Esophagus muscularis mucosa (tissue), 4 donors: ENCODE data around the gene VSX1. TPM values are rescaled to one million over a fixed set of nuclear protein-coding genes. Genes with fewer than 3 reads are reported as not detected.

Source experiments
- DNase-seq: peaks from one replicate; pipeline ENCODE4 v3.0.0-alpha.2; 2017; ENCODE audit errors: extremely low spot score
- H3K27ac ChIP-seq, 4 donors: fragments of 200-600 bp; sonication (generic); replicated peaks in 1 of 4; 1 replicate in 3 of 4; 2 replicates in 1 of 4; pipeline ENCODE4 v1.5.1; 2016 to 2019; ENCODE audit warnings: mild to moderate bottlenecking in 1 of 4
- H3K27me3 ChIP-seq, 4 donors: fragments of 200-600 bp; sonication (generic); one replicate each; pipeline versions ENCODE4 v1.5.1 to v1.6.0; 2016 to 2019
- H3K36me3 ChIP-seq, 4 donors: fragments of 200-600 bp; sonication (generic); one replicate each; pipeline ENCODE4 v1.5.1; 2016 to 2019
- H3K4me1 ChIP-seq, 4 donors: fragments of 200-600 bp; sonication (generic); one replicate each; pipeline ENCODE4 v1.5.1; 2016 to 2019
- H3K4me3 ChIP-seq, 4 donors: fragments of 200-600 bp; sonication (generic); 1 replicate in 2 of 4; 2 replicates in 2 of 4; pipeline ENCODE4 v1.5.1; 2016 to 2019; ENCODE audit warnings: mild to moderate bottlenecking in 4 of 4, moderate library complexity in 1 of 4
- H3K9me3 ChIP-seq, 4 donors: fragments of 200-600 bp; sonication (generic); 1 replicate in 3 of 4; 2 replicates in 1 of 4; pipeline ENCODE4 v1.5.1; 2016 to 2019
- EP300 ChIP-seq: sonication (generic); formaldehyde crosslinking; IDR thresholded peaks from one replicate; pipeline ENCODE4 v1.6.1; 2017; ENCODE audit warnings: antibody characterized with exemption
- POLR2A ChIP-seq: fragments of 450-650 bp; IDR thresholded peaks from one replicate; pipeline ENCODE4 v1.6.1; 2017; ENCODE audit warnings: antibody characterized with exemption, moderate library complexity, mild to moderate bottlenecking, low read depth
- POLR2AphosphoS5 ChIP-seq, 2 donors: sonication (generic); formaldehyde crosslinking; IDR thresholded peaks; one replicate each; pipeline ENCODE4 v1.6.1; 2017; ENCODE audit warnings: antibody characterized with exemption in 2 of 2
- WGBS: methylation state at CpG from one replicate; pipeline ENCODE4 v1.1.5; 2018; 5-methylcytosine and 5-hydroxymethylcytosine counted together
- intact Hi-C: fragments of 100-400 bp; cut with DNase I; formaldehyde crosslinking; loops from one replicate; pipeline ENCODE4 v1.15.1; 2023
- total RNA-seq, 4 donors: library from RNA; depleted of rRNA; stranded (reverse); fragments of >200 nt; gene quantifications; one replicate each; pipeline versions ENCODE4 v1.1.0 to v1.2.1, GENCODE V29; 2016
- TF ChIP-seq, protein P1 (sequence below), 3 experiments: fragments of 200-600 bp in 2 of 3; fragments of 450-650 bp in 1 of 3; sonication (generic) in 2 of 3; IDR thresholded peaks; one replicate each; pipeline ENCODE4 v1.5.1; 2017 to 2019; ENCODE audit warnings: antibody characterized with exemption in 3 of 3, mild to moderate bottlenecking in 2 of 3, moderate library complexity in 1 of 3

The VSX1 gene
- total RNA-seq, 4 donors from 2014 or later = 0.83 TPM; not detected in 3

DNA sequence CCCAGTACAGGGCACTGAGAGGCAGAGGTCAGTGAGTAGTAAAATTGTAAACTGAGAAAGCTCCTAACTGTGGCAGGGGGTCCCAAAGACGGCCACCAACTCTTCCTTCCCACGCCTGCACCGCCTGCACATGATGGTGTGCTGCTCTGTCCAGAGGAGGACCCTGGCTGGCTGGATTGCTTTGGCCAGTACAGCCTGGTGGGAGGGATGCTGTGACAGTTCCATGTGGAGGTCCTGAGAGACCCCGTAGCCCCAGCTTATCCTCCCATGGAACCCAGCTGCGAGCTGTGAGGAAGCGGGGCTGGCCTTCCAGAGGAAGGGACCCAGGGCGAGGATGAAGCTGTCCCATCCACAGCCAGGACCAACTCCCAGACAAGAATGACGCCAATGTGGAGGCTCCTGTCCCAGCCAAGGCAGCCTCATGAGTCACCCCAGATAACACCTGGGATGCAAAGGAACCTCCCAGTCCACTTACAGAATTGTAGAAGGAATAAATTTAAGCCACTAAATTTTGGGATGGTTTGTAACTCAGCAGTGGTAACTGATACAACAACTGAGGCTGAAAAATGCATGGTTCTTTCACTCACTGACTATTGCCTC is 22.0 kb downstream of the VSX1 start:
- Histone ChIP-seq H3K4me3 (no peak overlapping the region), H3K9me3 (peaks cover 0 to 3% (median 0%) of the 10 kb centered on the region in 4 donors), H3K36me3 (no peaks in the 10 kb centered on the region), H3K27ac (peak overlapping the region; percentile 96 to 98 (median 97)), H3K27me3 (no peaks in the 10 kb centered on the region), H3K4me1 (peaks cover 34 to 44% (median 35%) of the 10 kb centered on the region in 4 donors)
- 86% methylated on average over 7 of the region's 8 CpGs for WGBS
- no peak for DNase-seq
- intact Hi-C loops = loop anchor here (5.0 to 10.0 kb wide), 3 partner anchors 187 to 1435 kb away; partner anchors contain the start of gene PYGB
- TF ChIP-seq POLR2AphosphoS5 (IDR thresholded peaks at IDR 0.05) (no peak), POLR2A (no peak)
- TF ChIP-seq, protein P1, sequence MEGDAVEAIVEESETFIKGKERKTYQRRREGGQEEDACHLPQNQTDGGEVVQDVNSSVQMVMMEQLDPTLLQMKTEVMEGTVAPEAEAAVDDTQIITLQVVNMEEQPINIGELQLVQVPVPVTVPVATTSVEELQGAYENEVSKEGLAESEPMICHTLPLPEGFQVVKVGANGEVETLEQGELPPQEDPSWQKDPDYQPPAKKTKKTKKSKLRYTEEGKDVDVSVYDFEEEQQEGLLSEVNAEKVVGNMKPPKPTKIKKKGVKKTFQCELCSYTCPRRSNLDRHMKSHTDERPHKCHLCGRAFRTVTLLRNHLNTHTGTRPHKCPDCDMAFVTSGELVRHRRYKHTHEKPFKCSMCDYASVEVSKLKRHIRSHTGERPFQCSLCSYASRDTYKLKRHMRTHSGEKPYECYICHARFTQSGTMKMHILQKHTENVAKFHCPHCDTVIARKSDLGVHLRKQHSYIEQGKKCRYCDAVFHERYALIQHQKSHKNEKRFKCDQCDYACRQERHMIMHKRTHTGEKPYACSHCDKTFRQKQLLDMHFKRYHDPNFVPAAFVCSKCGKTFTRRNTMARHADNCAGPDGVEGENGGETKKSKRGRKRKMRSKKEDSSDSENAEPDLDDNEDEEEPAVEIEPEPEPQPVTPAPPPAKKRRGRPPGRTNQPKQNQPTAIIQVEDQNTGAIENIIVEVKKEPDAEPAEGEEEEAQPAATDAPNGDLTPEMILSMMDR (IDR thresholded peaks at IDR 0.05) = no peak

DNA sequence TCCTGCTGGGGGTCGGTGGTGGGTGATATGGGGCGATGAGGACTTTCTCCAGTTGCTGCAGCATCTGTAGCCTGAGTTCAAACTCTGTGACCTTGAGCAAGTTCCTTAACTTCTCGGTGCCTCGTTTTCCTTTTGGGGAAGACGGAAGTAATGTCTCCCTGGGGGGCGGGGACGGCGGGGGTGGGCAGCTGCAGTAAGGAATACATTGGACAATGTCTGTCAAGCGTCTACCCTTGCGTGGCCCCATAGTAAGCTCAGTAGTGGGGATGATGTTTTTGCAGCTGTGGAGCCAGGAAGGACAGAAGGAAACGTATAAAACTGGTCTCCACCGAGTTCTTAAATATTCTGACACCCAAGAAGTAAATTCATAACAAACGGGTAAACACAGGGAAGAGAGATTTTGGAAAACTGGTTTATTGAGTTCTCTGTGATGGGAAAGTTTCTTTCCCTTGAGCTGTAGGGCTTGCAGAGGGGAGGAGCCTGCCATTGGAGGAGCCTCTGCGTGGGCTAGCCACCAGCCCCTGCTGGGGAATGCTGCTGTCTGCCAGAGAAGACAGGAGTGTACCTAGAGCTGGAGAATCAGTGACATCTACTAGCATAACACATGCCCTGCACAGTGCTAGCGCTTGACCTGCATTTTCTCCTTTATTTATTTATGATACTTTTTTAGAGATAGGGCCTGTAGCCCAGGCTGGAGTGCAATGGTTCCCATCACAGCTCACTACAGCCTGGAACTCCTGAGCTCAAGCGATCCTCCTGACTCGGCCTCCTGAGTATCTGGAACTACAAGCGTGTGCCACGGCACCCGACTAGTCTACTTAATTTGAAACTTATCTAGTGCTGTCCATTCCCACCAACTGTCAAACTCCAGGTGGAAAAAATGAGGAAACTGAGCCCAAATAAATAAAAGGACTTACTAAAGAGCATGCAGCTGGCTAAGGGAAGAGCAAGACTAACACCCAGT is 22.8 kb downstream of the VSX1 start:
- H3K4me1 ChIP-seq = peaks cover 41 to 52% (median 44%) of the 10 kb centered on the region in 4 donors
- DNase-seq = no peak
- intact Hi-C loops = loop anchor here (5.0 to 10.0 kb wide), 2 partner anchors 188 to 1434 kb away; partner anchors contain the start of gene PYGB

DNA sequence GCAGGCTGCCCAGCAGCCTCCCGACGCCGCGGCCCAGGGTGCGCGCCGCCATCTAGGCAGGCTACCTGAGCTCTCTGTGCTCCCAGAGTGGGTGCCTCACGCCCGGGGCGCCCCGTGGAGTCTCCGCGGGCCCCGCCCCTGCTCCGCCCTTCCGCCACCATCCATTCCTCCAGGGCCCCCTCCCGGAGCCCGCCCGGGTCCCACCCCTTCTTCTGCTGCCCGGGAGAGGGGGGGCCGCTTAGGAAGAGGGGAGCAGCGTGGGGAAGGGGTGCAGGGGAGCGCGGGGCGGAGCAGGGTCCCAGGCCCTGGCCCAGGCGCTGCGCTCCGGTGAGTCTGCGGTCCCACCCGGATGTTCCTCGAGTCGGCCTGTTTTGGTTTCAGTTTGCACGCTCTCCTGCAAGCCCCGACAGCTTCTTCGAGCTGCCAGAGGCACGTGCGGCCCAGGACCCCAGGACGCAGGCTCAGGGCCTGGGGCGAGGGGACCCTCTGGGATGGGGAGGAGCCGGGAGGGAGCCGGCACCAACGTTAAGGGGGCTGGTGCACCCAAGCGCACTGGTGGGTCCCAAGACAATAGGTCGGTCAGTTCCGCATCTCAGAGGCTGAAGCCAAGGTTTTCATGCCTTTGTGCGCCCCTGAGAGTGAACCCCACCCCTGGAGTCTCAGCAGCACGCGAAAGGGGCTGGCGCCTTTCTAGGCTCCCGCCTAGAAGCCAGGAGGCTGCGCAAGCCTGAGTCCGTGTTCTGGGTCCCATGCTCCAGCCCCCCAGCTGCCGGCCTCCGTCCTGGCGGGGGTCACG is 23.7 kb downstream of the VSX1 start, which contains the start of gene ACSS1:
ACSS1 (minus strand) TSS at position 89 of the 796 bp plus-strand sequence; CDS start at position 52, 37 bp downstream.
- H3K9me3 ChIP-seq = peaks cover 0 to 3% (median 0%) of the 10 kb centered on the region in 4 donors
- peak in 1 of 2 donors; percentile 34 for TF ChIP-seq POLR2AphosphoS5 (IDR thresholded peaks at IDR 0.05)
- TF ChIP-seq, protein P1 (IDR thresholded peaks at IDR 0.05) = no peak
- peak within 1 kb of the TSS; percentile 85 to 95 (median 89) for H3K4me3 ChIP-seq
- intact Hi-C loops = loop anchor here (5.0 to 10.0 kb wide), 2 partner anchors 189 to 1433 kb away; partner anchors contain the start of gene PYGB
- H3K27ac ChIP-seq = peak within 1 kb of the TSS; percentile 96 to 98 (median 97)
- 0% methylated on average over 5 of the region's 56 CpGs for WGBS
- no peaks in the 10 kb centered on the region for H3K36me3 ChIP-seq
- H3K4me1 ChIP-seq = peaks cover 49 to 61% (median 53%) of the 10 kb centered on the region in 4 donors
- DNase-seq = no peak
- H3K27me3 ChIP-seq = no peaks in the 10 kb centered on the region

More for the DNA sequence above, 22.8 kb downstream of the VSX1 start:
- H3K9me3 ChIP-seq = peaks cover 0 to 3% (median 0%) of the 10 kb centered on the region in 4 donors
- TF ChIP-seq EP300 (no peak), POLR2A (no peak), POLR2AphosphoS5 (IDR thresholded peaks at IDR 0.05) (no peak)
- TF ChIP-seq, protein P1 (IDR thresholded peaks at IDR 0.05) = no peak
- H3K4me3 ChIP-seq = peak overlapping the region; percentile 85 to 95 (median 89)
- H3K27me3 ChIP-seq = no peaks in the 10 kb centered on the region
- H3K27ac ChIP-seq = peak overlapping the region; percentile 96 to 98 (median 97)
- no peaks in the 10 kb centered on the region for H3K36me3 ChIP-seq
- WGBS = 19% methylated on average over 17 of the region's 20 CpGs

DNA sequence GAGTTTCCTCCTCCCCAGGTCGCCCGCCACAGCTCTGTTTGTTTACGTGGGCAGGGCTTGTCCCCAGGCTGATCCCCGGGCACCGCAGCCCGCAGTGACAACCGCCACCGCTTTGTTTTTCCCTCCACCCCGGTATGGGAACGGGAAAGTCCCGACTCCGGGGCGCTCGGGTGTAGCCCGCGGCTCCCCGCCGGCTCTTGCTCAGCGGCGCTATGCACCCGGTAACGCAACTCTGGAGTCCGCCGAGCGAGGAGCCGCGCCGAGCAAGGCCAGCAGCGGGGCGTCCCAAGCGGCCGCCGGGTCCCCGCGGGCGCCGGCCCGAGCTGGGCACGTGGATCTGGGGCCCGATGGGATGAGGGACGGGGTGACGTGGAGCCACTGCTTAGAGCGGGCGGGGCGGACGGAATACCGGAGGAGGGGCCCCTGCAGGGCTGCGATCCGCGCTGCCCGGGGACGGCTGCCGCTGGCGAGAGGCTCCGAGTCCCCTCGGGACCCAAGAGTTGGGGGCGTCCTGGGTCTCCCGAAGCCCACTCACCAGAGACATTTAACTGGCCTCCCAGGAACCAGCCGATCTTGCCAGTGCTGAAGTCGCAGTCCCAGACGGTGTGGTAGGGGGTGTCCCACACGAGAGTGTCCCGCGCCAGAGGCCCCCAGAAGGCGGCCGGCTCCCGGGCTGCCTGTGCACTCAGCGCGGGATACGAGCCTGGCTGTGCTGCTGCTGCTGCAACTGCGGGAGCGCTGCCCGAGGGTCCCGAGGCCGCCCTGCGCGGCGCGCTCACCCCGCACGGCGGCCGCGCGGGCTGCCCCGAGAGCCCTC is 24.5 kb downstream of the VSX1 start:
- peaks cover 0 to 3% (median 0%) of the 10 kb centered on the region in 4 donors for H3K9me3 ChIP-seq
- DNase-seq = no peak
- no peaks in the 10 kb centered on the region for H3K27me3 ChIP-seq
- peak overlapping the region; percentile 85 to 95 (median 89) for H3K4me3 ChIP-seq
- peak overlapping the region; percentile 96 to 98 (median 97) for H3K27ac ChIP-seq
- 0% methylated on average over 7 of the region's 86 CpGs for WGBS
- H3K36me3 ChIP-seq = no peaks in the 10 kb centered on the region
- H3K4me1 ChIP-seq = peaks cover 57 to 69% (median 61%) of the 10 kb centered on the region in 4 donors
- intact Hi-C loops = loop anchor here (5.0 to 10.0 kb wide), 2 partner anchors 190 to 1433 kb away; partner anchors contain the start of gene PYGB
- peak; percentile 48 for TF ChIP-seq POLR2A
- peak; percentile 73 to 84 for TF ChIP-seq POLR2AphosphoS5 (IDR thresholded peaks at IDR 0.05)
- TF ChIP-seq, protein P1 (IDR thresholded peaks at IDR 0.05) = no peak
- TF ChIP-seq EP300 = no peak
